Activated CD4-positive, alpha-beta T cell treated with anti-CD3 and anti-CD28 coated beads for 1 hour (primary cell): ENCODE results near the gene KLF1.
A peak's percentile ranks its signal among the peaks of the same experiment; 100 is the strongest.
"Not testable (repeated sequence)": the region's sequence is repeated elsewhere in the genome, so short reads cannot be mapped to it uniquely, and the experiment has no call there.

Source experiments
- DNase-seq: peaks from one replicate; pipeline ENCODE4 v3.0.0-alpha.2; 2020

Gene KLF1

GRCh38 chr19:12890787-12891552 is 4.0 kb upstream of the KLF1 start, which contains the start of gene GCDH:
Gene GCDH (plus strand): TSS chr19:12891160. CDS start chr19:12891305, 145 bp downstream.
- peak; percentile 93 for DNase-seq

DNA sequence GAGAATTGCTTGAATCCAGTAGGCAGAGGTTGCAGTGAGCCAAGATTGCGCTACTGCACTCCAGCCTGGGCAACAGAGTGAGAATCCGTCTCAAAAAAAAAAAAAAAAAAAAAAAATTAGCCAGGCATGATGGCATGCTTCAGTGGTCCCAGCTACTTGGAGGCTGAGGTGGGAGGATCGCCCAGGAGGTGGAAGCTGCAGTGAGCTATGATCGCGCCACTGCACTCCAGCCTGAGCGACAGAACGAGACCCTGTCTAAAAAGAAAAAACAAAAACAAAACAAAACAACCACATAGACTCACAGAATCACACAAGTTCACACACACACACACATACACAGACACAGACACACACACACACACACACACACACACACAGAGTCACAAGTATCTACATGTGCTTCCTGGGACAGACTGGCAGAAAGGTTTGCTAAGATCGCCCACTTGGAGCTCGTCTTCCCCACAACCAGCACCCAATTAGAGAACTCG is 3.3 kb upstream of the KLF1 start:
- DNase-seq, result not testable (repeated sequence)

GRCh38 chr19:12888006-12888603 is 1.1 kb upstream of the KLF1 start:
- no peak for DNase-seq

DNA sequence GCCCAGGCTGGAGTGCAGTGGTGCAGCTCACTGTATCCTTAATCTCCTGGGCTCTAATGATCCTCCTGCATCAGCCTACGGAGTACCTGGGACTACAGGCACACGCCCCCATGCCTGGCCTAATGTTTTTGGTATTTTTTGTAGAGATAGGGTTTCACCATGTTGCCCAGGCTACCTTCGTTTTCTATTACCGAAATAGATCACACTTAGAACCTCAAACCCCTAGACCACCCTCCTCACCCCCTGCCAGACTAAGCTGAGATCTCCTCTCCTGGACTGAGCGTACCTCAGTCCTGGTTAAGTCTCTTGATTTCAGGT is 391 bp downstream of the KLF1 start:
- no peak for DNase-seq

DNA sequence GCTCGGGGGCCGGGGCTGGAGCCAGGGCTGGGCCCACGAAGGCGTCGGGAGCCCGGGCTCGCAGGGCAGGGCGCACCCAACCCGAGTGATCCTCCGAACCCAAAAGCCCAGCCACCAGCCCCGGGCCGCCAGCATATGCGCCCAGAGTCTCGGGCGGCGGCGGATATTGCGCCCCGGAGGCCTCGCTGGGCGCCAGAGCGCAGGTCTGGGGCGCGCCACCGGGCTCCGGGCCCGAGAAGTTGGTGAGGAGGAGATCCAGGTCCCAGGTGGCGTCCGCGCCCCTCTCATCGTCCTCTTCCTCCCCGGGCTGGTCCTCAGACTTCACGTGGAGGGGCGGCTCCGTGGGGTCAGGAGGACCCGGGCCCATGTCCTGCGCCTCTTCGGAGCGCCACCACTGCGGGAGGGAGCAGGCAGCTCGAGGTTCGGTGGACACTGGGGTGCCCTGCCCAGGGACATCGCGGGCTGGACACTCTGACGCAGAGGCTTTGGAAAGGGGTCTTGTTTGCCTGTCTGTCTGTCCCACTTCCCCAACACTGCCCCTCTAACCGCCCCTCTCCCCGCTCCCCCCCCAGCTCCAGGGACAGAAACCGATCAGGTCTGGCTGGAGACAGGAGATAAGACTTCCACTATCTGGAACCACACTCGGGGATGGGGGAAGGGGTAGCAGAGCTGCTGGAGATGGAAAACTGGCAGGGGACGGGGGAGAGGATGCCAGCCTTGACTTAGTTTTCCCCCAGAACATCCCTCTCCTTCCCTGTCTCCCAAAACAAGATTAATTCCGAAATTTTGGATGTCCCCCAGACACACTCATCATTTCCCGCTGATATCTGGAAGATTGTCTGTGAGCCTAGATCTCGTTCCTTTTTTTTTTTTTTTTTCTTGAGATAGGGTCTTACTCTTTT is 1.0 kb downstream of the KLF1 start:
- no peak for DNase-seq

- peak; percentile 77 for DNase-seq
These were observed 1.9 kb downstream of the KLF1 start for GRCh38 chr19:12884926-12885748.

DNA sequence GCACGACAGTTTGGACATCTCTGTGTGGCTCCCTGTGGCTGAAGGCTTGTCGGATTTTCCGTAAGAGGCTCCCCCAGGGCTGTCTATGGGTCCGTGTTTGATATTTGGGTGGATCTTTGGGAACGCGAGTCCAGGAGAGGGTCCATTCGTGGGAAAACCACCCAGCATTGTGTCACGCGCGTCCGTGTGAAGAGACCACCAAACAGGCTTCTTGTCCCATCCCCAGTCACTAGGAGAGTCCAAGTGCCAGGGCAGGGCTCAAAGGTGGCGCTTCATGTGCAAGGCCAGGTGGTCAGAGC is 2.4 kb downstream of the KLF1 start:
- DNase-seq, result no peak

GRCh38 chr19:12884202-12884601 is 2.8 kb downstream of the KLF1 start:
- no peak for DNase-seq

DNA sequence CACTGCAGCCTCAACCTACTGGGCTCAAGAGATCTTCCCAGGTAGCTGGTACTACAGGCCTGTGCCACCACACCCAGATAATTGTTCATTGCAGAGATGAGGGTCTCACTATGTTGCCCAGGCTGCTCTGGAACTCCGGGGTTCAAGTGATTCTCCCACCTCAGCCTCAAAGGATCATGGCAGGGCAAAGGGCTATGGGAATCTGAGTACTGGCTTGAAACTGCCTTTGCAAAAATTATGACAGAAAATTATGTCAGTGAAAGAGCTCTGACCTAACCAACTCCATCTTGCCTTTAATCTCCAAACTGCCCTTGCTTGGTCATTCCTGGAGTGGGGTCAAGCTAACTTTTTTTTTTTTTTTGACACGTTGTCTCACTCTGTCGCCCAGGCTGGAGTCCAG is 4.4 kb downstream of the KLF1 start:
- DNase-seq, result no peak

- peak; percentile 78 for DNase-seq
These were observed 5.7 kb downstream of the KLF1 start, which contains the start of gene DNASE2 for GRCh38 chr19:12881172-12881808. Gene DNASE2 (minus strand): TSS chr19:12881449. CDS start chr19:12881375, 74 bp downstream.

GRCh38 chr19:12880551-12881171 is 6.3 kb downstream of the KLF1 start:
- DNase-seq, result no peak

DNA sequence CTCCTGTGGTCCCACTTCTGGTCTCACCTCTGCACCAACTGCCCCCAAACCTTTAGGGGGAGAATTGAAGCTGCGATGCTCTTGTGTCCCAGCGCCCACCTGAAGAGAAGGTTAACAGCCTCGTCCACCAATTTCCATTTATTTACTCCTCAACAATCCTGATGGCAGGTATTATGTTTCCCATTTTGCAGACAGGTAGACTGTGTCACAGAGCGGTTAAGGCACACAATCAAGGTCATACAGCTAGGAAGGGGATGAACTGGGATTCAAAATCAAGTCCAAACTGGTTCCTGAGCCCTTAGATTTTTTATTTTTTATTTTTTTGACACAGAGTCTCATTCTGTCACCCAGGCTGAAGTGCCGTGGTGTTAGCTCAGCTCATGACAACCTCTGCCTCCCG is 11.9 kb downstream of the KLF1 start:
- no peak for DNase-seq

GRCh38 chr19:12873891-12874745 is 12.9 kb downstream of the KLF1 start:
- DNase-seq, result no peak

- DNase-seq, result no peak
These were observed 13.8 kb downstream of the KLF1 start for GRCh38 chr19:12872941-12873890.

- DNase-seq, result no peak
These were observed 14.7 kb downstream of the KLF1 start for GRCh38 chr19:12872255-12872654.

DNA sequence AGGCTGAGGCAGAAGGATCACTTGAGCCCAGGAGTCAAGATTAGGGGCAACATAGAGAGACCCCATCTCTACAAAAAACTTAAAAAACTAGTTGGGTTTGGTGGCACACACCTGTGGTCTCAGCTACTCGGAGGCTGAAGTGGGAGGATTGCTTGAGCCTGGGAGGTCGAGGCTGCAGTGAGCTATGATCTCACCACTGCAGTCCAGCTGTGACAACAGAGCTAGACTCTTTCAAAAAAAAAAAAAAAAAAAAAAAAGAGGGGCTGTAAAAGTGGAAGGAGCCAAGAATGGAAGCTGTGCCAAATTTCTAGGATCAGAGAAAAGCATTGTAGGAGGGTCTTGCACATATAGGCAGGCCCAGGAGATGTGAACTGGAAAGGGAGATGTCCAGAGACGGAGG is 15.3 kb downstream of the KLF1 start:
- no peak for DNase-seq

DNA sequence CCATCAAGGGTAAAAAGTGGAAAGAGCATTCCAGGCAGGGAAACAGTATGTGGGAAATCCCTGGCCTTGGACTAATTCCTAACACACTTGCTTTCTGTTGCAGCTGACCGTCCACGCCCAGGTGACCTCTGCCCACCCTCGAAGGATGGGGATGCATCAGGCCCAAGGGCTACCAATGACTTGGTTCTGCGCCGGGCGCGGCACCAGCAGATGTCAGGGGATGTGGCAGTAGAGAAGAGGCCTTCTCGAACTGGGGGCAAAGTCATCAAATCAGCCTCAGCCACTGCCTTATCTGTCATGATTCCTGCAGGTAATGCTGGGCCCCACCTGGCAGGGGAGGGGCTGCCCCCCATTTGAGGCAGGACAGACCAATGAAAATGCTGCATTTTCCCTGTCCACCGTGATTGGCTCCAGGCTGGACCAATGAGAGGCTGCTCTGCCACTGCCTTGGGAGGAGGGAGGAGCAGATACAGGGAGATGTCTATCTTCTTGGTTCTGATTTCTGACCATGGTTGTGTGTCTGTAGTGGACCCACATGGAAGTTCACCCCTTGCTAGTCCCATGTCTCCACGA is 18.4 kb downstream of the KLF1 start:
- DNase-seq, result no peak

DNA sequence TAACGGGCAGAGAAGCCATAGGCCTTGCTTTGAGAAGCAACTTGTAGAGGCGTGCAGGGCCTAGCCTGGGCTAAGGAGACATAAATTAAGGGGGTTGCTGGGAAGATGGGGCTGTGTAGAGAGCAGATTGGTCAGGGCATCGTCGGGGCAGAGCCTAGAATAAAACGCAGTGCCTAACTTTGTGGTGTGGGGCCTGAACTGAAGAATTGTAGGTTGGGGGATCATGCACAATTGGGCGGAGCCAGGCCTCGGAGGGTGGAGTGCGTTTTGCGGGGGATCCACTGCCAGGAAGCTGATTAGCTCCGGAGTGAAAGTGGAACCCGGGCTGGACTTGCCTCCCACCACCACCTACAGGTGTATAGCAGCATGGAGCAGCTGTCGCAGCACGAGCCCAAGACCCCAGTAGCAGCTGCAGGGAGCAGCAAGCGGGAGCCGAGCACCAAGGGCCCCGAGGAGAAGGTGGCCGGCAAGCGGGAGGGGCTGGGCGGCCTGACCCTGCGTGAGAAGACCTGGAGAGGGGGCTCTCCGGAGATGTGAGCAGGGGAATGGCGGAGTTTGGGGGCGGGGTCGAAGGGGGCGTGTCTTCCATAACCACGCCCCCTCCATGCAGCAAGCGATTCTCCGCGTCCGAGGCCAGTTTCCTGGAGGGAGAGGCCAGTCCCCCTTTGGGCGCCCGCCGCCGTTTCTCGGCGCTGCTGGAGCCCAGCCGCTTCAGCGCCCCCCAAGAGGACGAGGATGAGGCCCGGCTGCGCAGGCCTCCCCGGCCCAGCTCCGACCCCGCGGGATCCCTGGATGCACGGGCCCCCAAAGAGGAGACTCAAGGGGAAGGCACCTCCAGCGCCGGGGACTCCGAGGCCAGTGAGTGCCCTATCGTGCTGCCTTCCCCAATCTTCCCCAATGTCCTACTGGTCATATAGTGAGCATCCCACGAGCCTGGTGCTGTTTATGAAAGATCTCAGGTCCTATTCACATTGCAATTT is 19.6 kb downstream of the KLF1 start:
- peak; percentile 58 for DNase-seq
